PFSK-1 (cell line): Measurements from ENCODE around the gene NCOA7.

Experiments used
- FOXP2 ChIP-seq: optimal IDR thresholded peaks from 2 replicates; pipeline ENCODE3; 2011; ENCODE audit warnings: borderline replicate concordance, control low read depth, inconsistent platforms; ENCODE audit not compliant: insufficient read depth; ENCODE audit errors: extremely low read length, extremely low read depth
- POLR2AphosphoS5 ChIP-seq: IDR thresholded peaks from 2 replicates; pipeline ENCODE4 v1.6.1; 2012; ENCODE audit warnings: low read depth, mild to moderate bottlenecking, control low read depth, low read length, moderate library complexity
- REST ChIP-seq, 2 experiments: IDR thresholded peaks; 2 replicates each; pipeline versions ENCODE4 v1.6.1 to v1.8.0; 2011 to 2012; ENCODE audit warnings: low read depth in 2 of 2, low read length in 2 of 2, control low read depth in 1 of 2, inconsistent platforms in 1 of 2, mild to moderate bottlenecking in 1 of 2, moderate library complexity in 1 of 2; ENCODE audit not compliant: insufficient read depth in 1 of 2
- SIN3A ChIP-seq: IDR thresholded peaks from 2 replicates; pipeline ENCODE4 v1.6.1; 2012; ENCODE audit warnings: mild to moderate bottlenecking, low read length, moderate library complexity, borderline replicate concordance; ENCODE audit not compliant: insufficient read depth
- TAF1 ChIP-seq: IDR thresholded peaks from 2 replicates; pipeline ENCODE4 v1.6.1; 2012; ENCODE audit warnings: low read length, control low read depth, borderline replicate concordance; ENCODE audit not compliant: insufficient read depth

Gene NCOA7

GRCh38 chr6:125942672-125943527 is 152.1 kb downstream of the NCOA7 start:
- TF ChIP-seq FOXP2: no peak
- no peak for TF ChIP-seq REST (IDR thresholded peaks at IDR 0.05; ENCODE audit: insufficient read depth in 1 of 2, low read depth in 2 of 2, low read length in 2 of 2)
- no peak for TF ChIP-seq TAF1
- no peak for TF ChIP-seq SIN3A
- TF ChIP-seq POLR2AphosphoS5: no peak

- TF ChIP-seq POLR2AphosphoS5 (no peak), FOXP2 (no peak), SIN3A (no peak), TAF1 (no peak), REST (IDR thresholded peaks at IDR 0.05; ENCODE audit: insufficient read depth in 1 of 2, low read depth in 2 of 2, low read length in 2 of 2) (no peak)
These were observed 153.0 kb downstream of the NCOA7 start for GRCh38 chr6:125943528-125944433.

GRCh38 chr6:125944434-125944816 is 153.7 kb downstream of the NCOA7 start:
- no peak for TF ChIP-seq SIN3A
- no peak for TF ChIP-seq POLR2AphosphoS5

GRCh38 chr6:125944896-125945295 is 154.1 kb downstream of the NCOA7 start:
- TF ChIP-seq SIN3A: no peak
- no peak for TF ChIP-seq TAF1
- TF ChIP-seq REST (IDR thresholded peaks at IDR 0.05; ENCODE audit: insufficient read depth in 1 of 2, low read depth in 2 of 2, low read length in 2 of 2): no peak
- TF ChIP-seq FOXP2: no peak
- no peak for TF ChIP-seq POLR2AphosphoS5

GRCh38 chr6:125945378-125946141 is 154.8 kb downstream of the NCOA7 start:
- no peak for TF ChIP-seq REST (IDR thresholded peaks at IDR 0.05; ENCODE audit: insufficient read depth in 1 of 2, low read depth in 2 of 2, low read length in 2 of 2)
- TF ChIP-seq FOXP2: no peak
- no peak for TF ChIP-seq TAF1
- TF ChIP-seq SIN3A: no peak
- TF ChIP-seq POLR2AphosphoS5: no peak
